Epithelial cell of proximal tubule (primary cell): ENCODE results near the gene PRR5. TPM values are rescaled to one million over a fixed set of nuclear protein-coding genes. Genes with fewer than 3 reads are reported as not detected.

Source experiments
- DNase-seq: peaks from one replicate; pipeline ENCODE4 v3.0.0-alpha.2; 2011; ENCODE audit warnings: low read depth
- H3K4me3 ChIP-seq: 2 replicates; pipeline ENCODE4 v1.5.1; 2011; ENCODE audit warnings: low read depth, mild to moderate bottlenecking, low read length
- CTCF ChIP-seq: conservative IDR thresholded peaks from 2 replicates; pipeline ENCODE4 v1.5.1; 2012; ENCODE audit warnings: low read depth, mild to moderate bottlenecking, low read length
- total RNA-seq: library from RNA; depleted of rRNA; stranded (reverse); fragments of >200 nt; gene quantifications from 2 replicates; pipeline ENCODE4 v1.2.3, GENCODE V29; 2015

PRR5 gene
- total RNA-seq, 1 donor from 2014 or later = 9.1 TPM

- no peak overlapping the region for H3K4me3 ChIP-seq
- no peak for DNase-seq
- no peak for TF ChIP-seq CTCF
Measured at GRCh38 chr22:44780876-44781449, 79.0 kb downstream of the PRR5 start.

DNA sequence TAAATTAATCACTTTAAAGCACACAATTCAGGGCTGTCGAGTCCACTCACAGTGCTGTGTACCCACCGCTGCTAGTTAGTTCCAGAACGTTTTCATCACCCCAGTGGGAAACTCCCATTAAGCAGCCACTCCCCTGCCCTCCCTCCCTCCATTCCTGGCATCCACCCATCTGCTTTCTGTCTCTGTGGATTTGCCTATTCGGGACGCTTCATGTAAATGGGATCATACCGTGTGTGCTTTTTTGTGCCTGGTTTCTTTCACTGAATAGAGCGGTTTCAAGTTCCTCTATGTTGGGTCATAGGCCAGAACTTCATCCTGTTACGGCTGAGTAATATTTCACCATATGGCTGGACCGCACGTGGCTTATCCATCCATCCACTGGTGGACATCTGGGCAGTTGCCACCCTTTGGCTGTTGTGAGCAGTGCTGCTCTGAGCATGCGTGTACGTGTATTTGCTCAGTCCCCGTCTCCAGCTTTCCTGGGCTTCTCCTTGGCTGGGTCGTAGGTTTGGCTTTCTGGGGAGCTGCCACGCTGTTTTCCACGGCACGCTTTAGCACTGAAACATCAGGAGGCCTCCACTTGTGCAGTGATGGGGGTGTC lies 80.5 kb downstream of the PRR5 start:
- no peak for DNase-seq
- H3K4me3 ChIP-seq = no peak overlapping the region
- TF ChIP-seq CTCF = no peak

DNA sequence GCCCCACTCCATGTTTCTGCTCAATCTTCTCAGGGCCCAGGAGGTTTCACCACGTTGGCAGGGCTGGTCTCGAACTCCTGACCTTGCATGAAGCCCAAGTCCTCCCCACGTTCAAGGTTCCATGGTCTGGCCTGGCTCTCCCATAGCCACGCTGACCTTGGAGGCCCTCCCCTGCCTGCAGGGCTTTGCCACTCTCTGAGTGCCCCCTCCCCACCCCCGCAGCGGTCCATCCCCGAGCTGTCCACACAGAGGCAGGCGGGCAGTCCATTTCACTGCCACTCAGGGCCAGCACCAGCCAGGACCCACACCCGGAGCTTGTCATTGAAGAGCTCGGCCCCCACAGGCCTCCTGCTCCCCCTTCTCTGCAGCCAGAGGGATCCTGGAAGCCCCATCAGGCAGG lies 81.1 kb downstream of the PRR5 start:
- TF ChIP-seq CTCF = no peak
- no peak overlapping the region for H3K4me3 ChIP-seq
- DNase-seq = no peak

DNA sequence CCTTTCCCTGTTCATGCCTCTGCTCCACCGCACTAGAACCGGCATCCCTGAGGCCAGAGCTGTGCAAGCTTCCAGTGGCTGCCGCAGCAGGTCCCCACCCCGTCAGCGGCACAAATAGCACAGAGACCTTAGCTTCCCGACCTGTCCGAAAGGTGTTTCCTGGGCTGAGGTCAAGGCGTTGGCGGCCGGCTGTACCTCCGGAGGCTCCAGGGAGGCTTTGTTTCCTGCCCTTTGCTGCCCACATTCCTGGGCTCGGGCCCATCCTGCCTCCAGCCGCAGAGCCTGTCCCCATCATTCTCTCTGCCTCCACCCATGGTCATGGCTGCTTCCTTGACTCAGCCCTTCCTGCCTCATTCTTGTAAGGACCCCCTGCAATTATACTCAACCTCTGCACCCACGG lies 81.6 kb downstream of the PRR5 start:
- no peak for TF ChIP-seq CTCF
- no peak overlapping the region for H3K4me3 ChIP-seq
- no peak for DNase-seq

DNA sequence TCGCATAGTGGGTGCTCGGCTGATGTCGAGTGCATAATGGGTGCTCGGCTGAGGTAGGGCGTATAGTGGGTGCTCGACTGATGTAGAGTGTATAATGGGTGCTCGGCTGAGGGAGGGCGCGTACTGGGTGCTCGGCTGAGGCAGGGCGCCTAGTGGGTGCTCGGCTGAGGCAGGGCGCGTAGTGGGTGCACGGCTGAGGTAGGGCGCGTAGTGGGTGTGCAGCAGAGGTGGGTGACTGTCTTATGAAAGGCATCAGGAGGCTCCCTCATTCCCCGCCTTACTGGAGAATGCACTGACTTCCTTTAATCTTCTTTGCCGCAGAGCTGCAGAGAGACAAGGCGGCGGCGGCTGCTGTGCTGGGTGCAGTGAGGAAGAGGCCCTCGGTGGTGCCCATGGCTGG lies 84.1 kb downstream of the PRR5 start:
- H3K4me3 ChIP-seq = no peak overlapping the region
- TF ChIP-seq CTCF = no peak
- no peak for DNase-seq

GRCh38 chr22:44786610-44787009 lies 84.6 kb downstream of the PRR5 start:
- DNase-seq = no peak
- no peak for TF ChIP-seq CTCF
- H3K4me3 ChIP-seq = no peak overlapping the region

Other genes starting within 250 kb of the PRR5 start
- 25.3 and 25.4 TPM in 2 replicates for gene RTL6, start 204.0 kb upstream of the PRR5 start, total RNA-seq
- 18.9 and 38.1 TPM in 2 replicates for gene ARHGAP8, start 50.4 kb downstream of the PRR5 start, total RNA-seq